SIG-M5 treated with dmso at 0.1 percent for 504 hours (cell line): ENCODE measurements around the gene METTL17.
"Not testable (repeated sequence)": the region's sequence is repeated elsewhere in the genome, so short reads cannot be mapped to it uniquely, and the experiment has no call there.

Experiments used
- DNase-seq: peaks from one replicate; lab custom pipeline; 2025; ENCODE audit not compliant: unreplicated experiment; lab: John Stamatoyannopoulos, UW

The METTL17 gene

DNA sequence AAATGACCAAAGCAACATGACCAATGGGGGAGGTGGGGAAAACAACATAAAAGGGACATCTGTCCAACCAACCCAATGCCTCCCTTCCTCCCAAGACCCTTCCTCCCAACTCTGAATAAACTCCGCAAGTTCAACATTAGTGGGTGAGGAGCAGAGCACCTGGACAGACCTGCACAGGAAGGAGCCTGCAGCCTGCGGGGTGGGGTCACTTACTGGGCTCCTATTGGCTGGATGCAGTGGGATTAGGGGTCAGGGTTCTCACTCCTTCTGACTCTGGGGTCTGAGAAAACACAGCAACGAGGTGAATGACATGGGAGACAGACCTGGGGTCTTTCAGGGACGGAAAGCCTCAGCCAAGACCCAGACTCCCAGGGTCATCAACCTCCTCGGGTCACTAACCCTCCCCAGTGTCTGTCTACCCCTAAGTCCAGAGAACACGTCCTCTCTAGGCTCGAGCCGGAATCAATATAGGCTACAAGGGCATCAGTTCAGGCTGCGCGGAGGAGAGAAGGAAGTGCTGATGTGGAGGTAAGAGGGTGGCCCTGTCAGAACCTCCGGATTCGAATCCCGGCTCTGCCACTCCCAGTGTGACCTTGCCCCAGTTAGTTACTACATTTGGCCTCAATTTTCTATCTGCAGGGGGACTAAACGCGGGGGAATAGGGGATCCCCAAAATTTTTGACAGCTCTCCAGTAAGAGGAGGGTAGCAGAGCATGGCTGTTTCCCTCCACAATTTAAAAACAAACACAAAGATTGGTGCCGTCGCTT lies 34.2 kb downstream of the METTL17 start:
- no peak for DNase-seq

DNA sequence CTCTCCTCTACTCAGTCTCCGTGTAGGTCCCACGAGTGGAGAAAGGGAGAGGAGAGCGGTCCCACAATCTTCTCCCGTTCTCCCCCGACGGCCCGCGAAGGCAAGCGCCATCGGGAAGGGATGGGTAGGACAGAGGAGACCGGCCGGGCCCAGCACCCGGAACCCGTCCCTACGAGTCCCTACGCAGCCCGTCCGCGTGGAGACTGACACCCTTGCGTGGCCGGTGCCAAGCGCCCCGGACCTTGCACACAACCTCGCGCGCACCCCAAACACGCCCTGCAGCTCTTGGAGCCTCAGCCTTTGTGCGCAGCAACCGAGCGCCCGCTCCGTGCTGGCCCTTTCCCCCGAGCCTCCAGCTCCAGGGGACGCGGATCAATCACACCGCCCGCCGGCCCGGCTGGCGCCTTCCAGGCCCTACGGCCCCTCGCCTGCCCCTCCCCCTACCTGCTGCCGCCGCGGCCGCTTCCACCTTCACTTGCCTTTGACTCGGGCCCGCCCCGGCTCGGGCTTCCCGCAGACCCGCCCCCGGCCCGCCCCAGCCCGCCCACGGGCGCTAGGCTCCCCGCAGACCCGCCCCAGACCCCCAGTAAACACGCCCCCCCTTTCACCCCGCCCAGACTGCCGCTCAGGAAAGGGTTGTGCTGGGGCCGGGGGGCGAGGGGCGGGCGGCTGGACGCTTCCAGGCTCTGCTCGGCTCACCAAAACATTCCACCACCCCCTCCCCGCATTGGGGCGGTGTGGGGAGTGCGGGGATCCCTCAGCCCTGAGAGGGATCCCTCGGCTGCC lies 35.0 kb downstream of the METTL17 start, which contains the start of gene NDRG2:
Gene NDRG2, minus strand, starts transcription at position 477 of the 786 bp plus-strand sequence. CDS start 1,746 bp downstream, outside the sequence.
- peak; percentile 26 for DNase-seq

DNA sequence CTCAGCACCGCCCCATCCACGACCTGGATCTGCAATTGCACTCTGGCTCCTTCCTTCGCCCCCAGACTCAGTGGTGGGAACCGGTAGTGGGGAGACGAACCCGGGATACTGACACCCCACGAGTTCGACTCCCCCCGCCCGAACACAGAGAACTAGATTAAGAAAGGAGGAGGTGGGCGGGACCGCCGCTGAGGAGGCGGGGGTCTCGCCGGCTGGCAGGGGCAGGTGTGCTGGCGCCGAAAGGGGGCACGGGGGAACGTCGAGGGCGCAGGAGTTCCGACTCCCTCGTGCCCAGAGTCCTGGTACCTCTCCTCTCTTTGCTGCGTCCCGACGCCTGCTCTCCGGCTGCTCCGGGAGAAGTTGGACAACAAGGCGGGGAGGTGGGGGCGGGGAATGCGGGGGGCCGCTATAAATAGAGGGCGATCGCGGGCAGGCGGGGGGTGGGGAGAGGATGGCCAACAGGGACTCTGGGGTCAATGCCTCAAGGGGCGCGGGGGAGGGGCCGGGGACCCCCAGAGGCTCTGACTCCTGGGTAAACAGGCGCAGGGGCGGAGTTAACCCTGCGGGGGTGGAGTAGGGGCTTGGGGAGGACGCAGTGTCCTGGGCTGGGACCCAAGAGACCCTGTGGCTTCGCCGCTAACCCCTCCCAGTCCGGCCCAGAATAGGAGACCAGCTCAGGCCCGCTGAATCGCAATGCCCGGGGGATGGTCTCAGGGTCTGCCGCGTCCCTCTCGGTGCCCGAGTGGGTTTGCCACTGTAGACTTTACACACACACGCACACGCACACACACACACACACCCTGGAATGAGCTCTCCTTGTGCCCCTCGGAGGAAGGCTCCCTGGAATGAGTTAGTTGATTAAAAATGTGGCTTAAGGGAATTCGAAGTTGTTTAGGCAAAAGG lies 35.8 kb downstream of the METTL17 start:
- DNase-seq = no peak

DNA sequence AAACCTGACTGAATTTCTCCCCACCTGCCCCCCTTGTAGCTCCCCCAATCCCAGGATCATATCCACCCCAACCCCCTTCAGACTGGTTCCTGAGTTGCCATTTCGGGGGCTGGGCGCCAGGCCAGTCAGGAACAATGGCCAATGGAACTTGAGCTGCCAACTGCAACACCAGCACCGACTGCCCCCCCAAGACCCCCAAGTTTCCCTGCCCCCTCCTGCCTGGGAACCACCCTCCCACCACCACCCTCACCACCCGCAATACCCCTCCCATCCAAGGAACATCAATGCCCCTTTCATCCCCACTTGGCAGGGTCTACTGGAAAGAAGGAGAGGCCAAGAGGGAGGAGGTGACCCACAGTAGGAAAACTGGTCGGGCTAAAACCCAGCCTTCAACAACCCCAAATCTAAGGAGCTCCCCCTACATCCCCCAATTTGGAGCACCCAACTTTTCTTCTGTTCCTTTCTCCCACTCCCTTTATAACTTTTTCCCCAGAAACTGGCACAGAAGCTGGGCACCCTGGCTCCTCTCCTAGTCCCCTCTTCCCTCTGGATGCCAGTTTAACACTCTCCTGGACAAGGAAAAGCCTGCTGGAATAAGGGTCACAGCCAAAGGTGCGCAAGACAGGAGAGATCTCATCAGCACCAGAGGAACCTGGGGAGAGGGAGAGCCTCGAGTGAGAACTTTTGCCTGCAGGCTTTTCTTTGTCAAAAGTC lies 36.7 kb downstream of the METTL17 start:
- no peak for DNase-seq

DNA sequence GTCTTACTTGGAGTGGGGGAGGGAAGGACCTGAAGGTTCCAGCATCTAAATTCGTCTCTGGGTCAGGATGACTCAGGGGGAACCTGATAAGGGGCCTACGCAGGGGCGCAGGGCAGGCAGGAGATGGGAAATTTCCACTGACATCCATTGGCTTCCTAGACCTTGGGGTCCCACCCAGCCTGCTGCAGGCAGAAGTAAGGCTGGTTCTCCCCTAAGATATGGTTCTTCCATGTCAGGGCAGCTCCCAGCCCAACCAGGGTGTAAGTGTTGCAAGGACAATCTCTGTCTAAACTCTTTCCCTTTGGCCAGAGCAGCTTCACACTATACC lies 37.2 kb downstream of the METTL17 start:
- no peak for DNase-seq

DNA sequence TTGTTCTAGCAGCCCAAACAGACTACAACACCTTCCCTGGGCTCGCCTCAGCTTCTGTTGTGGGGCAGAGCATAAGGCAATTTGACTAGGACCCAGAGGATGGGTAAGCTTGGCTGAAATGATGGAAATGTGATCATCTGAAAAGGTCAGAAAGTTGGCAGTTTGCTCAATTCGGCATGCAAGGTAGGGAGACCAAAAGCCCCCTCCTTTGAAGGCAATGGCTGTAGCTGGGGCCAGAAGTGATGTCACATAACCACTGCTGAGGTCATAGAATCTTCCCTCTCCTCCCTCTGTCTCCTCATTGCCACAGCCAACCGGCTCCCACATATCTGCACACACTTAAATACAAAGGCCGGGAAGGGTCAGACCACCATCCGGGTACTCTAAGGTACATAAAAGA lies 40.1 kb downstream of the METTL17 start, which contains the start of gene TPPP2:
Gene TPPP2, plus strand, starts transcription at position 301 of the 400 bp plus-strand sequence. CDS start 365 bp downstream, outside the sequence.
- DNase-seq = no peak

DNA sequence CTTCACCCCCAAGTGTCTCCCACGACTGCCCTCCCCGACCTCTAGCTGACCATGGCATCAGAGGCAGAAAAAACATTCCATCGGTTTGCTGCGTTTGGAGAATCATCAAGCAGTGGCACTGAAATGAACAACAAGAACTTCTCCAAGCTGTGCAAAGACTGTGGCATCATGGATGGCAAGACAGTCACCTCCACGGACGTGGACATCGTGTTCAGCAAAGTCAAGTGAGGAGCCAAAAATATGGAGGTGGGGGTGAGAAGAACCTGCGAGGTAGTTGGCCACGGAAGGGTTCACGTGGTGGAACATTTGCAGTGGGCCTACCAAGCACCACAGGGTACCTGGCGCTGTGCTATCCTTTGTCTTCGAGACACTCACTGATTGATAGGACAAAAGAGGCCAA lies 40.8 kb downstream of the METTL17 start:
- DNase-seq = no peak

DNA sequence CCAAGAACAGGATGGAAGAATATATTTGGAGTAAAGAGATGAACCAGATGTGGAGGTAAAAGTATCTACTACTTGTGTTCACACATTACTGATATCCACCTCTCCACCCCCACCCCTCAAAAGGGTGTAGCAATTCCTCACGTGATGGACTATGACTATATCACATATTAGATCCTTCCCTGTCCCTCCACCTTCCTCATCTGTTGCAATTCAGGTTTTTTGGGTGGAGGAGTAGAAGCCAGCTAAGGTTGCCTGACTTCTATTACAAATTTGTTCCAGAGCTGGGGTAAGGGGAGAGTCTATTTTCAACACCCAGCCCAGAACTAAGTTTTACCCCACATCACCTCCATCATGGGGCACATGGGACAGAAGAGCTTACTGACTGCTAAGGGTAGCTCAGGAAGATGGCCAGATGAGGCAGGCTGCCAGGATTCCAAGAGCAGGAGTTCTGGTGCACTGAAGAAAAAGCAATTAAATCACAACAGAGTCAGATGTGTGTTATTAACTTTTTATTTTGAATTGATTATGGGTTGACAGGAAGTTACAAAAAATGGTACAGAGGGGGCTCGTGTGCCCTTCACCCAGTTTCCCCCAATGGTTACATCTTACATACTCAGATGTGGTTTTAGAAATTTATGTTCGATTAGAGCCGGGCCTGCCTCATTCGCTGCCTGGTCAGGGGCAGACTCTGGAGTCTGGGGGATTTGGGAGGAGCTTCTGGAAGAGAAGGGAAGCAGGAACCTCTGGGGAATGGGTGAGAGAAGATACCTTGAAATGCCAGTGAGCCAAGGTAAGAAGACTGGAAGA lies 42.7 kb downstream of the METTL17 start:
- no peak for DNase-seq

DNA sequence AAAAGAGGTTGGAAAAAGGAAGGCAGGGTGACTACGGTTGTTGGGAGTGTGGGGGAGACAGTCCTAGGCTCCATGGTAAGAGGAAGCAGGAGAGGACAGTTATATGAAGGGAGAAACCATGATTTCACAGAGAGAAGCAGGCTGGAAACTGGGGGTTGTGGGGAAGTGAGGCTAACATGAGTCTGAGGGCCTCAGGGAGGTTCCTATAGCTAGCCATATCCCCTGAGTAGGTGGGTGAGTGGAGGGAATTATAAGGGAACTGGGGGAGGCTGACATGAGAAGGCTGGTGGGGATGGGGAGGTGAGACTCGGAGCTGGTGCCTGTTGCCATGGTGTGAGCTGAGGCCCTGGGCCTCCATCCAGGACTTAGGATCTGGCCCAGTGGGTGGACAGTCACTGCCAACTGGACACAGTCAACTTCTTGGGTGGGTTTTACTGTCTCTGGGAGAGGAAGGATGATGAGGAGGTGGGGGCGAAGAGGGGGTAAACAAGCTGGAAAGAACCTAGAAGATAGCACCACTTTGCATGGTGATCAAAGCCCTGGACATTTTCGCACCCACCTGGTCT lies 43.4 kb downstream of the METTL17 start:
- no peak for DNase-seq

DNA sequence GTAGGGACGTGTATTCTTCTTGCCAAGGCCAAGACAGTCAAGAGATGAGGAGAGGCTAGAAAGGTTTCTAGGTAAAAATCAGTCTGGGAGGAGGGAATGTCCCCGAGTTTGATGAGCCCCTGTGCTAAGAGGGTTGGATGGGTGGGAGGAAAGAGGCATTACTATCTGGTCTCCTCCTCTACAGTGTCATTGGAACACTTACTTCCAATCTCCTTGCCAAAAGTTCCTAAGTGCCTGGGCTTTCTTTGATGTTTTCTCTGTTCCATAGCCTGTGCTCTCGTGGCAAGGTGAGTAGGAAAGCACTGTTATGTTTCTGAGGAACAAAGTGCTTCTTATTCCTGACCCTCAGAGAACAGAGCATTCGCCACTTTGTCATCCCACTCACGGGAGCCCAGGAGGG lies 44.9 kb downstream of the METTL17 start, which contains the start of gene RNASE13:
Gene RNASE13, minus strand, starts transcription at position 101 of the 400 bp plus-strand sequence. CDS start 519 bp downstream, outside the sequence.
- DNase-seq = no peak

DNA sequence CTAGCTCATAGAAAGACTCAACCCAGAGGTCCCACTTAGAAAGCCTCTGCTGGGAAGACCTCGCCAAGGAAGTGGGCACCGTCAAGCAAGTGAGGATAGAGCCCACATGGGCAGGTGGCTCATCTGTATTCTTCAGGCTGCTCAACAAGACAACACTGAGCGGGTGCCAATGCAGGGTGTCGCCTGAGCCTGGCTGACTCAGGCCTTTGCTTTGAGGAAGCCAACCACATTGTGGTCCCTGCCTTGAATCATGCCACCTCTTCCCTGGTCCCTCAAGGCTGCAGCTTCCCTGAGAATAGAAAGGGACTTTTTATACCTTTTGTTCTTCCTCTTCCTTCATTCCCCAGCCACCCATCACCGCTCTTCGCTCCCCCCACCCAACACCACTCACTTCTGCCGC lies 47.0 kb downstream of the METTL17 start:
- no peak for DNase-seq

DNA sequence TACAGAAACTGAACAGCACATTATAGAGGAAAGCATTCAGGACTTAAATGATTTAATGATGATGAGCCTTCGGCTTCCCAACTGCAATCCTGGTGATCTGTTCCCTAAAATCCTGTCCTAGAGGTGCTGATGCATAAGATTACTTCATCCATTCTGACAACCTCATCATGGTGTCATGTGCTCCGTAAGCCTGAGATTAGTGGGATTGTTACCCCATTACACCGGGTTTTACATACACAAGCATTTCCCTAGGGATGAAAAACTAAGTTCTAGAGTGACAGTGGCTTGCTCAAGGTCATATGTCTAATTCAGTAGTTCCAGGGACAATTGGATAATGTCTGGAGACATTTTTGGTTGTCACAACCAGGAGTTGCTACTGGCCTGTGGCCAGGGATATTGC lies 47.4 kb downstream of the METTL17 start:
- DNase-seq = no peak

DNA sequence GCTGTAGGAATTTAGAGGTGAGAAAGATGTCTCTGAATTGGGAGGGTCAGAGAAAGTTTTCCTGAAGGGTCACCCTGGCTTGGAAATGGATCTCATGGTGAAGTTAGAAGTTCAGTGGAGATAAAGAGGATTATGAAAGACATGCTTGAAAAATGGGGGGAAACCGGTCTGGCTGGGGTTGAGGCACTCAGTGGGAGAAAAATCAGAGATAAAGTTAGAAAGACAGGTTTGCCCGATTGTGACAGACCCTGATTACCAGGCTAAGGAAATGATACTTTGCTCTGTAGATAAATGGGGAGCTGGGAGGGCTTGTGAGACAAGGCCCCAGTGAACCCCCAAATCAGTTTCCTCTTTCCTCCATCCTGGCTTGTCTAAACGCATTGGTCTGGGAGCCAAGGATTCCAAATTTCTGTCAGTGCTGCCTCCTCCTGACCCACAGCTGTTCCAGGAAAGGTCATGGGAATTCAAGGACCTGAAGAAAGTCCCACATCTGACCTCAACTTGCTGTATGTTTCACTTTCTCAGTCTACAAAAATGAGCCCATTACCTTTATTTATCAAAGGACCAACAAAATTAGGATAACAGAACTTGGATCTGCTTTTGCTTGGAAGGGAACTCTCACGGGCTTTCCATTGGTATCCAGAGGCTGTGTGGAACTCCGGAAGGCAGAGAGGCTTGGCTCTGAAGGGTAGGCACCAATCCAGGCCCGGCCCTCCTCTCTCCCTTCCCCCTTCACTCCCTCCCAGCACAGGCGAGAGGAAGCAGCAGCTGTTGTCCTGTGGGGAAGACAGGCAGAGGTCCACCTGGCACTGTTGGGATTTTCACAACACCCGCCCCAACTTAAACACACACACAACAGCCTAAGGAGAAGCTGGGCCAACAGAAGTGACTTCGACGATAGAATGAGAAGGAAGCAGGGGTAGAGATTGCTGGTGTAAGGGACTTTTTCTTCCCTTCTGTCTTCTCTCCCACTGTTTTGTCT lies 49.0 kb downstream of the METTL17 start:
- DNase-seq = no peak

DNA sequence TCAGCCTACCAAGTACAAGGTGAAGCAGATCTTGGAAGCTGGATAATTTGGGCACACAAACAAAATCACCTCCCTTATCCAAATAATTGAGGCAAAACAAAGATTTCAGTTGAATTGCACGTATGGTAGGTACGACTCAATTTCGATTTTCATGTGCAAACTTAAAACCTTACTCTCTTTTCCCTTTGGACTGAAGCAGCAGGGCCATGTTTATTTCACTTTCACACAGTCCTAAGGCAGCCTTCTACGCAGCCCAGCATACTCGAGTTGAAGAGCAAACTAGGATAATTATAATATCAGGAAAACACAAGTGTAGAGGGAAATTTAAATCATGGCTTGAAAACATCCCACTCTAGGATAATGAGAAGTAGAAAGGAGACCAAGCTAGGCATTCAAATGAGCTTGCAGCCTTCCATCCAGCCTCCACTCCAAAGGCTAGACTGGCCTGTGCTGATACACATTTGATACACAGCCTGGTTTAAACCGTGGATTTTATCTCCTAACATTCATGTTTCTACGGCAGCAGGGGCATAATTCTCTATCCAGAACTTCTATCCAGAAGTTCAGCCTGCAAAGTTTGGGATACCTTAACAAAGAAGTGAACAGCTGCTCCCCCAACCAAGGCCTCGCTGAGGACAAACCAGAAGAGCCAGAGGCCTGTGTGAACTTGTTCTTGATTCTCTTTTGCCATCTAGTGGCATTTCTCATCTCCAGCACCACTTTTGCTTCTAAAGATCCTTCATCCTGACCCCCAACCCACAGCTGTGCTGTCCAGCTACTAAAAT lies 50.0 kb downstream of the METTL17 start:
- DNase-seq = peak; percentile 70

DNA sequence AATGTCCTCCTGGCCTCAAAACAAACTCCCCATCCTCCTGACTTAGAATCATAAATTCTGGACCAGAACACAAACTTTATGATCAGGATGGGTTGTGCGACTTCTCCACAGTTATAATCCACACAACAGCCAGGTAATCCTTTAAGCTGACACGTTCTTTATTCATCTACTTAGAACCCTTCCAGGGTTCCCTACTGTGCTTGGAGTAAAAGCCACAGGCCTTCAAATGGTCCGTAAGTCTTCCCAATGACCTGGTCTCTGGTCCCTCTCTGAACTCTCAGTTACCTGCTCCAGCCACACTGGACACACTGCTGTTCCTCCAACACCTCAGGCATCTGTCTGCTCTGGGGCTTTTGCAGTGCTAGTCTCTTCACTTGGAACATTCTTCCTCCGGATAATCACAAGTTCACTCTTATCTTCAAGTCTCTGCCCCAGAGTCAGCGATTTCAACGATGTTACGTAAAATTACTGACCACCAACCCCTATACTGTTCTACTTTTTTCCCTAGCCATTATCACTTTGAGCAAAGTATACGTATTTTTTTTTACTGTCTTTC lies 50.7 kb downstream of the METTL17 start:
- DNase-seq = no peak

DNA sequence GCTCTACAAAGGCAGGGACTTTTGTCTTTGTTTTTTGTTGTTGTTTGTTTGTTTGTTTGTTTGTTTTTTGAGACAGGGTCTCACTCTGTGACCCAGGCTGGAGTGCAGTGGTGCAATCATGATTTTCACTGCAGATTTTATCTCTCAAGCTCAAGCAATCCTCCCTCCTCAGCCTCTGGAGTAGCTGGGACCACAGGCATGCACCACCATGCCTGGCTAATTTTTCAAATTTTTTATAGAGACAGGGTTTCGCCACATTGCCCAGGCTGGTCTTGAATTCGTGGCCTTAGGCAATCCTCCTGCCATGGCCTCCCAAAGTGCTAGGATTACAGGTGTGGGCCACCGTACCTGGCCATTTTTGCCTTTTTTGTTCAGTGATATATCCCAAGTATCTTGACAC lies 51.2 kb downstream of the METTL17 start:
- not testable (repeated sequence) for DNase-seq
